ENCODE results near the gene TTYH3.
A peak's percentile ranks its signal among the peaks of the same experiment; 100 is the strongest.

Gene TTYH3

DNA sequence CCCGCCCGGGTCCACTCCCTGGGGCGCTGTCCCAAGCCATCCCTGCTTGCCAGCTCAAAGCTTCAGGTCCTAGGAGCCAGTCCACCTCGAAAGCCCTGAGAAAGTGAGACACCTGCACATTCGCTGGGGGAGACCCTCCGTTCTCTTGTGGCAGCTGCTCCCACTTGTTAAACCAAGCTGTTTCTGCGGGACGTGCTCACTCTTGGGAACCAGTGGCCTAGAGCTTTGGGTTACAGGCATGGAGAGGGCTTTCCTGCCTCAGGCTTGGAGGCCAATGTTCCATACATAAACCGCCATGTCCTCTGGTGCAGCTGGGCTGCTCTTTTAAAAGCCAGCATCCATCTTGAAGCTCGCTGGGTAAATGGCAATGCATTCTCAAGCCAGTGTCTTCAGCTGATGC is 19.9 kb upstream of the TTYH3 start:
- no peak overlapping the region for H3K27ac ChIP-seq (ENCODE audit: poor library complexity, severe bottlenecking)
- no peak for ATAC-seq (ENCODE audit: low read depth)
- TF ChIP-seq, protein P1, sequence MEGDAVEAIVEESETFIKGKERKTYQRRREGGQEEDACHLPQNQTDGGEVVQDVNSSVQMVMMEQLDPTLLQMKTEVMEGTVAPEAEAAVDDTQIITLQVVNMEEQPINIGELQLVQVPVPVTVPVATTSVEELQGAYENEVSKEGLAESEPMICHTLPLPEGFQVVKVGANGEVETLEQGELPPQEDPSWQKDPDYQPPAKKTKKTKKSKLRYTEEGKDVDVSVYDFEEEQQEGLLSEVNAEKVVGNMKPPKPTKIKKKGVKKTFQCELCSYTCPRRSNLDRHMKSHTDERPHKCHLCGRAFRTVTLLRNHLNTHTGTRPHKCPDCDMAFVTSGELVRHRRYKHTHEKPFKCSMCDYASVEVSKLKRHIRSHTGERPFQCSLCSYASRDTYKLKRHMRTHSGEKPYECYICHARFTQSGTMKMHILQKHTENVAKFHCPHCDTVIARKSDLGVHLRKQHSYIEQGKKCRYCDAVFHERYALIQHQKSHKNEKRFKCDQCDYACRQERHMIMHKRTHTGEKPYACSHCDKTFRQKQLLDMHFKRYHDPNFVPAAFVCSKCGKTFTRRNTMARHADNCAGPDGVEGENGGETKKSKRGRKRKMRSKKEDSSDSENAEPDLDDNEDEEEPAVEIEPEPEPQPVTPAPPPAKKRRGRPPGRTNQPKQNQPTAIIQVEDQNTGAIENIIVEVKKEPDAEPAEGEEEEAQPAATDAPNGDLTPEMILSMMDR (IDR thresholded peaks at IDR 0.05; ENCODE audit: poor library complexity, severe bottlenecking), result no peak
- no peaks in the 10 kb centered on the region for H3K4me1 ChIP-seq (ENCODE audit: insufficient read depth, poor library complexity, severe bottlenecking)
- no peak for DNase-seq (ENCODE audit: low spot score)
- H3K36me3 ChIP-seq (ENCODE audit: low read depth), result no peaks in the 10 kb centered on the region
- no peaks in the 10 kb centered on the region for H3K9me3 ChIP-seq (ENCODE audit: severe bottlenecking)
- H3K4me3 ChIP-seq (ENCODE audit: severe bottlenecking), result no peak overlapping the region
- no peaks in the 10 kb centered on the region for H3K27me3 ChIP-seq (ENCODE audit: insufficient read depth, poor library complexity, severe bottlenecking)

DNA sequence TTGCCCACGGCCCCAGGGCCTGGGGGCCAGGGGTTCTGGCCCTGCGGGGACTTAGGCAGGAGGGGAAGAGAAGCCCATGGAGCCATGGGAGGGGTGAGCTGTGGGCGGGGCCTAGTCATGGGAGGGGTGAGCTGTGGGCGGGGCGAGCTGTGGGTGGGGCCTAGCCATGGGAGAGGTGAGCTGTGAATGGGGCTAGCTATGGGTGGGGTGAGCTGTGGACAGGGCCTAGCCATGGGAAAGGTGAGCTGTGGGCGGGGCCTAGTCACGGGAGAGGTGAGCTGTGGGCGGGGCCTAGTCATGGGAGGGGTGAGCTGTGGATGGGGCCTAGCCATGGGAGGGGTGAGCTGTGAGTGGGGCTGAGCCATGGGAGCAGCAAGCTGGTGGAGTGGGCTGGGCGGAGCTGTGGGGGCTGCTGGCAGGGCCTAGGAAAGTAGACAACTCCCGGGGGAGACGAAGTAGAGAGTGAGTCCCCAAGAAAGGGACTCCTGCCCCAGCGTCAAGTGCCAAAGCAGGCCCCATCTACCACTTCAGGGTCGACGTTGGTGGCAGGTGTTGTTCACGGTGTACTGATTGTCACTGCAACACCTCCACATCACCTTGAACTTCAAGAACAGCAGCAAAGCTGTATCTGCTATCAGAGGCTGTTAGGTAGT is 19.2 kb upstream of the TTYH3 start:
- TF ChIP-seq, protein P1 (IDR thresholded peaks at IDR 0.05; ENCODE audit: poor library complexity, severe bottlenecking), result no peak
- Histone ChIP-seq H3K4me1 (ENCODE audit: insufficient read depth, poor library complexity, severe bottlenecking) (no peaks in the 10 kb centered on the region), H3K27ac (ENCODE audit: poor library complexity, severe bottlenecking) (no peak overlapping the region), H3K9me3 (ENCODE audit: severe bottlenecking) (no peaks in the 10 kb centered on the region), H3K27me3 (ENCODE audit: insufficient read depth, poor library complexity, severe bottlenecking) (no peaks in the 10 kb centered on the region), H3K36me3 (ENCODE audit: low read depth) (no peaks in the 10 kb centered on the region), H3K4me3 (ENCODE audit: severe bottlenecking) (no peak overlapping the region)
- DNase-seq (ENCODE audit: low spot score), result no peak
- ATAC-seq (ENCODE audit: low read depth), result peak; percentile 22; the same call in 1 of the 3 replicates

DNA sequence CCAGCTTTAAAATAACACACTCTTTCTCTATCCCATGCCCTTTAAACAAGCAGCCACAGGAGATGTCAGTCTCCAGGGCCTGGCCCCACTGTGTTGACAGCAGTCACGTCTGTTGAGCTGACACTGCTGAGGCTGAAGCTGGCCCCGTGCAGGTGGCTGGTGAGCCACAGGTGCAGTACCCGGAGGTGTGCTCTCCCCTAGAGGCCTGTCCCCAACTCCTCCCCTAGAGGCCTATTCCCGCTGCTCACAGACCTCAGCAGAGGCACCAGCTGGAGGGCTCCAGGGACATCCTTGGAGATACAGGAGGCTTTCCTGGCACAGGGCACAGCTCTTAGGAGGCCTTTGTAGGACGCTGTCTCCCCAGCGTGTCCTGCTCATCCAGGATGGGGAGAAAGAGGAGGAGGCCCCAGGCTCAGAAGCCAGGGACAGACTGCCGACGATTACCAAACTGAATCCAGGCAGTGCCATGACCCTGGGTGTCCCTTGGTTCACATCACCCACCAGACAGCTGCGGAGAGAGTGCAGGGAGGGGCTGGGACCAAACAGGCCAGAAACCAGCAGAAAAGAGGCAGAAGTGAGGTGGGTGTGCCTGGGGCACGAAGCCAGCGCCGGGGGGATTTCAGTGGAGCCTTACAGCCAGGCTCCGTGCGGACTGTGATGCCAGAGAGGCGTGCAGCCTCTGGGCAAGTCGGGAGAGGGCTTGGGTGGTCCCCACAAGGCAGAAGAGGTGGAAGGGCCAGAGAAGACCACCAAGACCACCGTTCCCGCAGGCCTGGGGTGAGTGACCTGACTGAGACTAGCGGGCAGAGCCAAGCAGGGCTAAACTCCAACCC is 18.5 kb upstream of the TTYH3 start:
- Histone ChIP-seq H3K4me1 (ENCODE audit: insufficient read depth, poor library complexity, severe bottlenecking) (no peaks in the 10 kb centered on the region), H3K27ac (ENCODE audit: poor library complexity, severe bottlenecking) (no peak overlapping the region), H3K27me3 (ENCODE audit: insufficient read depth, poor library complexity, severe bottlenecking) (no peaks in the 10 kb centered on the region), H3K9me3 (ENCODE audit: severe bottlenecking) (no peaks in the 10 kb centered on the region), H3K36me3 (ENCODE audit: low read depth) (no peaks in the 10 kb centered on the region), H3K4me3 (ENCODE audit: severe bottlenecking) (no peak overlapping the region)
- ATAC-seq (ENCODE audit: low read depth) (no peak), DNase-seq (ENCODE audit: low spot score) (no peak)
- TF ChIP-seq, protein P1 (IDR thresholded peaks at IDR 0.05; ENCODE audit: poor library complexity, severe bottlenecking), result no peak

DNA sequence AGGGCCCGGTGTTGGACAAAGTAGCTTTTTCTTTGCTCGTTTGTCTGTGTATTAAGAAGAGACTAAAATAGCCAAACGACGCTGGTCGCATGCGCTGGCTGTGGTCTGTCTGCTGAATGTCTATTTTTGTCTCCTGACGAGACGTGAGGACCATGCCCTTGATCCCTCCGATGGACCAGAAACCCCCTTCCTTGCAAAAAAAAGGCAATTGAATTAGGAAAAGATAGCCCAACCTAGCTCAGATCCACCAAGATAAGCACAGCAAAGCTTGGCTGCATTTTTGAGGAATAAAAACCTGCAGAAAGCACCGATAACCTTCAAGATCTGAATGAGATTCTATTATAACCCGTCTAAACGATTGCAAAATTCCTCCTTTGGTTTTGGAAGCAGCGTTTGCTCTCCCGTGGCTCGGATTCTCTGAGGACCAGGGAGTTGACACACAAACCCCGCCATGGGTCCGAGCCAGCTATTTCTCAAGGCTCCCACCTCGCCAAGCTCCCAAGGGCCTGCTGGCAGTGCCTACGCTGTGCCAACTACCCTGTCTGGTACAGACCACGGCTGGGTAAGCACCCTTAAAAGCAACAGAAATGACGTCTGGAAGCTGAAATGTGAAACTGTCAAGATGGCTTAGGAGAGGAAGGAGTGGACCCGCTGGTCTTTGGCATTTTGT is 17.7 kb upstream of the TTYH3 start:
- Histone ChIP-seq H3K36me3 (ENCODE audit: low read depth) (no peaks in the 10 kb centered on the region), H3K27me3 (ENCODE audit: insufficient read depth, poor library complexity, severe bottlenecking) (no peaks in the 10 kb centered on the region), H3K27ac (ENCODE audit: poor library complexity, severe bottlenecking) (no peak overlapping the region), H3K4me1 (ENCODE audit: insufficient read depth, poor library complexity, severe bottlenecking) (no peaks in the 10 kb centered on the region), H3K4me3 (ENCODE audit: severe bottlenecking) (no peak overlapping the region), H3K9me3 (ENCODE audit: severe bottlenecking) (no peaks in the 10 kb centered on the region)
- DNase-seq (ENCODE audit: low spot score) (no peak), ATAC-seq (ENCODE audit: low read depth) (no peak)
- TF ChIP-seq, protein P1 (IDR thresholded peaks at IDR 0.05; ENCODE audit: poor library complexity, severe bottlenecking), result no peak
